HepG2 (cell line): Measurements from ENCODE around the gene PODXL2.

Source experiments
- CTCF ChIP-seq: sonication (generic); formaldehyde crosslinking; IDR thresholded peaks from 2 replicates; pipeline ENCODE4 v1.5.0; 2020; ENCODE audit warnings: mild to moderate bottlenecking, missing genetic modification reagents, moderate library complexity
- EZH2 ChIP-seq: conservative IDR thresholded peaks from 2 replicates; pipeline ENCODE4 v1.6.1; 2012; ENCODE audit warnings: mild to moderate bottlenecking, low read depth, low read length, moderate library complexity
- KLF16 ChIP-seq, 2 experiments: sonication (generic) in 1 of 2; formaldehyde crosslinking in 1 of 2; IDR thresholded peaks; 2 replicates each; pipeline versions ENCODE4 v1.6.1 to v1.8.0; 2016 to 2023; ENCODE audit warnings: missing genetic modification reagents in 2 of 2, missing compliant biosample characterization in 1 of 2
- PHB2 ChIP-seq: fragments of 450-650 bp; IDR thresholded peaks from 2 replicates; pipeline ENCODE4 v1.6.1; 2018; ENCODE audit not compliant: partially characterized antibody
- POLR2AphosphoS5 ChIP-seq: IDR thresholded peaks from 2 replicates; pipeline ENCODE4 v1.6.1; 2012; ENCODE audit warnings: low read depth, low read length
- RNF2 ChIP-seq: fragments of 450-650 bp; conservative IDR thresholded peaks from 2 replicates; pipeline ENCODE4 v1.6.1; 2016; ENCODE audit warnings: low read depth
- TAF1 ChIP-seq: sonication (generic); formaldehyde crosslinking; IDR thresholded peaks from 2 replicates; pipeline ENCODE4 v1.4.0; 2020; ENCODE audit warnings: missing genetic modification reagents
- TCF7L2 ChIP-seq: IDR thresholded peaks from 2 replicates; pipeline ENCODE4 v1.6.1; 2011; ENCODE audit warnings: mild to moderate bottlenecking, low read depth, low read length, moderate library complexity
- ZNF552 ChIP-seq: sonication (generic); formaldehyde crosslinking; IDR thresholded peaks from 2 replicates; pipeline ENCODE4 v1.9.0; 2022; ENCODE audit warnings: missing genetic modification reagents, mild to moderate bottlenecking, borderline replicate concordance
- TF ChIP-seq, protein P1 (sequence below): sonication (generic); formaldehyde crosslinking; IDR thresholded peaks from 2 replicates; pipeline ENCODE4 v1.4.0; 2020; ENCODE audit warnings: missing genetic modification reagents

DNA sequence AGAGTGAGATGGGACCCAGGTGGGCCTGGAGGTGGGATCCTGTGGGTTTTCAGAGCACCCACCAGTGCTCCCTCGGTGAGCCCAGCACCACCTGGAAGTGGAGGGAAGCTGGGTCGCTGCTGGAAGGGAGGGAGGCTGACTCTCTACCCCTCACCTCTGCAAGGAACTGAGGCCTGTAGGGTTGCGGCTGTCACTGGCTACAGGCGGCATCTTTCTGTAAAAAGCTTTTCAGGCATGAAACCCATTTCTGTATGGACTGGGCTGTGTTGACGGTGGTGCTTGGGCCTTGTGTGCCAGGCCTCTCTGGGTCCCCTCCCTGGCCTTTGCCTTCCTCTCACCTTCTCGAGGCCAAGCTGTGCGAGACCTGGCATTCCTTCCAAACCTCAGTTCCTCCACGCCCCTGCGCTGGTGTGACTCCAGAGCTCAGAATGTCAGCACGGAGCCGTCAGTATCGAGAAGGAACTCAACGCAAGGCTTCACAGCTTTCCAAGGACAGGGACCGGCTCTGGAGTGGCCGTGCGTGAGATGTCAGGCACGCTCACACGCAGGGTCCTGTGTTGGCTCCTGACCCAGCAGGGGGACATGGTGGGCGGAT, 60.4 kb downstream of the PODXL2 start:
- TF ChIP-seq CTCF (no peak), POLR2AphosphoS5 (no peak), PHB2 (no peak), ZNF552 (CRISPR knock-in tag) (no peak), RNF2 (no peak), EZH2 (no peak), TAF1 (CRISPR knock-in tag) (no peak), KLF16 (CRISPR knock-in tag; IDR thresholded peaks at IDR 0.05) (no peak), TCF7L2 (no peak)
- TF ChIP-seq, protein P1, sequence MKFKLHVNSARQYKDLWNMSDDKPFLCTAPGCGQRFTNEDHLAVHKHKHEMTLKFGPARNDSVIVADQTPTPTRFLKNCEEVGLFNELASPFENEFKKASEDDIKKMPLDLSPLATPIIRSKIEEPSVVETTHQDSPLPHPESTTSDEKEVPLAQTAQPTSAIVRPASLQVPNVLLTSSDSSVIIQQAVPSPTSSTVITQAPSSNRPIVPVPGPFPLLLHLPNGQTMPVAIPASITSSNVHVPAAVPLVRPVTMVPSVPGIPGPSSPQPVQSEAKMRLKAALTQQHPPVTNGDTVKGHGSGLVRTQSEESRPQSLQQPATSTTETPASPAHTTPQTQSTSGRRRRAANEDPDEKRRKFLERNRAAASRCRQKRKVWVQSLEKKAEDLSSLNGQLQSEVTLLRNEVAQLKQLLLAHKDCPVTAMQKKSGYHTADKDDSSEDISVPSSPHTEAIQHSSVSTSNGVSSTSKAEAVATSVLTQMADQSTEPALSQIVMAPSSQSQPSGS (CRISPR knock-in tag): no peak
